H9 (cell line): ENCODE measurements around the gene CPNE8. TPM values are rescaled to one million over a fixed set of nuclear protein-coding genes. Genes with fewer than 3 reads are reported as not detected.

ENCODE experiments used
- DNase-seq: peaks from one replicate; pipeline ENCODE4 v3.0.0-alpha.2; 2017
- H2AFZ ChIP-seq: one replicate; pipeline ENCODE4 v1.6.1; 2013; ENCODE audit warnings: mild to moderate bottlenecking, low read length, control low read depth, moderate library complexity
- H2AK5ac ChIP-seq: 2 replicates; pipeline ENCODE4 v1.6.1; 2013; ENCODE audit warnings: low read length, control low read depth, mixed read lengths; ENCODE audit not compliant: insufficient read length
- H2BK120ac ChIP-seq: one replicate; pipeline ENCODE4 v1.6.1; 2013; ENCODE audit warnings: low read depth, mild to moderate bottlenecking, low read length, control low read depth, inconsistent platforms; ENCODE audit not compliant: poor library complexity, severe bottlenecking
- H2BK12ac ChIP-seq: 2 replicates; pipeline ENCODE4 v1.6.1; 2013; ENCODE audit warnings: low read length, control low read depth, mixed read lengths, low read depth; ENCODE audit not compliant: insufficient read length
- H2BK15ac ChIP-seq: 2 replicates; pipeline ENCODE4 v1.6.1; 2013; ENCODE audit warnings: low read depth, low read length, control low read depth
- H2BK20ac ChIP-seq: one replicate; pipeline ENCODE4 v1.6.1; 2013; ENCODE audit warnings: low read depth, mild to moderate bottlenecking, low read length, control low read depth, inconsistent platforms; ENCODE audit not compliant: poor library complexity, severe bottlenecking
- H2BK5ac ChIP-seq: 2 replicates; pipeline ENCODE4 v1.6.1; 2013; ENCODE audit warnings: low read length, control low read depth, mixed read lengths; ENCODE audit not compliant: insufficient read length
- H3K14ac ChIP-seq: 2 replicates; pipeline ENCODE4 v1.6.1; 2013; ENCODE audit warnings: low read length, control low read depth; ENCODE audit not compliant: insufficient read depth
- H3K18ac ChIP-seq: 2 replicates; pipeline ENCODE4 v1.6.1; 2013; ENCODE audit warnings: low read depth, mild to moderate bottlenecking, mixed read lengths, low read length, control low read depth; ENCODE audit not compliant: insufficient read length
- H3K23ac ChIP-seq: 2 replicates; pipeline ENCODE4 v1.6.1; 2013; ENCODE audit warnings: low read length, control low read depth, mixed read lengths, low read depth; ENCODE audit not compliant: insufficient read length
- H3K23me2 ChIP-seq: 2 replicates; pipeline ENCODE4 v1.6.1; 2013; ENCODE audit warnings: low read depth, mild to moderate bottlenecking, mixed read lengths, low read length, control low read depth; ENCODE audit not compliant: insufficient read length, poor library complexity, severe bottlenecking
- H3K27ac ChIP-seq: 2 replicates; pipeline ENCODE4 v1.5.1; 2013; ENCODE audit warnings: low read length, control low read depth, mixed read lengths, low read depth; ENCODE audit not compliant: insufficient read length
- H3K27me3 ChIP-seq: 2 replicates; pipeline ENCODE4 v1.6.1; 2013; ENCODE audit warnings: low read length, control low read depth, inconsistent platforms; ENCODE audit not compliant: insufficient read depth
- H3K4ac ChIP-seq: 2 replicates; pipeline ENCODE4 v1.6.1; 2013; ENCODE audit warnings: low read depth, mild to moderate bottlenecking, control low read depth, inconsistent platforms, low read length, moderate library complexity
- H3K4me1 ChIP-seq: 2 replicates; pipeline ENCODE4 v1.6.1; 2013; ENCODE audit warnings: low read length, control low read depth, inconsistent platforms; ENCODE audit not compliant: insufficient read depth
- H3K4me2 ChIP-seq: 2 replicates; pipeline ENCODE4 v1.6.1; 2013; ENCODE audit warnings: low read length, control low read depth, mixed read lengths; ENCODE audit not compliant: insufficient read length, insufficient read depth
- H3K56ac ChIP-seq: 2 replicates; pipeline ENCODE4 v1.6.1; 2013; ENCODE audit warnings: low read depth, mild to moderate bottlenecking, mixed read lengths, low read length, control low read depth; ENCODE audit not compliant: insufficient read length
- H3K79me1 ChIP-seq: 2 replicates; pipeline ENCODE4 v1.6.1; 2013; ENCODE audit warnings: low read depth, mild to moderate bottlenecking, moderate library complexity, low read length, control low read depth, inconsistent platforms; ENCODE audit not compliant: insufficient read depth, poor library complexity, severe bottlenecking
- H3K79me2 ChIP-seq: 2 replicates; pipeline ENCODE4 v1.6.1; 2013; ENCODE audit warnings: low read length, control low read depth, inconsistent platforms; ENCODE audit not compliant: insufficient read depth
- H3K9ac ChIP-seq: 2 replicates; pipeline ENCODE4 v1.6.1; 2013; ENCODE audit warnings: low read length, control low read depth, mixed read lengths; ENCODE audit not compliant: insufficient read length; ENCODE audit errors: extremely low read depth
- H3K9me3 ChIP-seq: one replicate; pipeline ENCODE4 v1.6.1; 2013; ENCODE audit warnings: low read depth, low read length, inconsistent platforms; ENCODE audit not compliant: control insufficient read depth
- H3T11ph ChIP-seq: one replicate; pipeline ENCODE4 v1.6.1; 2013; ENCODE audit warnings: mild to moderate bottlenecking, low read length, control low read depth, inconsistent platforms
- H4K20me1 ChIP-seq: one replicate; pipeline ENCODE4 v1.6.1; 2013; ENCODE audit not compliant: control insufficient read depth, insufficient read length, insufficient read depth
- H4K5ac ChIP-seq: 2 replicates; pipeline ENCODE4 v1.6.1; 2013; ENCODE audit warnings: low read depth, mild to moderate bottlenecking, mixed read lengths, low read length, control low read depth; ENCODE audit not compliant: insufficient read length
- H4K8ac ChIP-seq: replicated peaks from 2 replicates; pipeline ENCODE4 v1.6.1; 2013; ENCODE audit warnings: low read length, control low read depth, mixed read lengths, low read depth; ENCODE audit not compliant: insufficient read length
- H4K91ac ChIP-seq: 2 replicates; pipeline ENCODE4 v1.6.1; 2013; ENCODE audit warnings: low read depth, mild to moderate bottlenecking, moderate library complexity, mixed read lengths, low read length, control low read depth; ENCODE audit not compliant: insufficient read length
- H3K27ac Mint-ChIP-seq, 3 experiments: 2 replicates in 2 of 3; 3 replicates in 1 of 3; pipeline ENCODE4 v1.8.0; 2020 to 2021; ENCODE audit warnings: mixed read lengths in 3 of 3, mild to moderate bottlenecking in 1 of 3, moderate library complexity in 1 of 3
- H3K27me3 Mint-ChIP-seq: 2 replicates; pipeline ENCODE4 v1.8.0; 2021; ENCODE audit warnings: low read depth, mild to moderate bottlenecking, moderate library complexity, mixed read lengths
- H3K36me3 Mint-ChIP-seq, 3 experiments: 2 replicates in 2 of 3; 3 replicates in 1 of 3; pipeline ENCODE4 v1.8.0; 2020 to 2021; ENCODE audit warnings: low read depth in 3 of 3, mixed read lengths in 3 of 3; ENCODE audit not compliant: insufficient read depth in 1 of 3
- H3K4me1 Mint-ChIP-seq, 2 experiments: 2 replicates each; pipeline ENCODE4 v1.8.0; 2020; ENCODE audit warnings: mixed read lengths in 2 of 2
- H3K4me3 Mint-ChIP-seq, 2 experiments: 2 replicates in 1 of 2; 3 replicates in 1 of 2; pipeline ENCODE4 v1.8.0; 2020 to 2021; ENCODE audit warnings: mild to moderate bottlenecking in 2 of 2, mixed read lengths in 2 of 2, moderate library complexity in 1 of 2
- H3K9me3 Mint-ChIP-seq, 2 experiments: 2 replicates in 1 of 2; 3 replicates in 1 of 2; pipeline ENCODE4 v1.8.0; 2020; ENCODE audit warnings: mild to moderate bottlenecking in 2 of 2, mixed read lengths in 2 of 2, moderate library complexity in 1 of 2
- WGBS: extraction: QIAGEN DNeasy Blood & Tissue Kit; methylation state at CpG from one replicate; pipeline ENCODE4 v1.1.7; 2013; ENCODE audit warnings: missing lambda C conversion rate, low lambda C conversion rate, mixed read lengths; ENCODE audit not compliant: insufficient read length; ENCODE audit errors: extremely low coverage; 5-methylcytosine and 5-hydroxymethylcytosine counted together
- total RNA-seq: library from RNA; stranded (reverse); gene quantifications from 2 replicates; pipeline ENCODE4 v1.2.1, GENCODE V29; 2021
- TF ChIP-seq, protein P1 (sequence below): fragments of 200-600 bp; sonication (generic); conservative IDR thresholded peaks from 3 replicates; pipeline ENCODE4 v1.8.0; 2021; ENCODE audit warnings: antibody characterized with exemption, mild to moderate bottlenecking

The CPNE8 gene
- total RNA-seq, 1 experiment from 2014 or later = 1.9 TPM

- WGBS = no CpG with 5 or more reads among the region's 1 CpG
- no peak overlapping the region for H2AFZ ChIP-seq
- peaks cover 6 to 13% (median 11%) of the 10 kb centered on the region in 3 experiments for H3K36me3 Mint-ChIP-seq
- DNase-seq = no peak
- H2BK5ac ChIP-seq = no peak overlapping the region
- H3K79me2 ChIP-seq = no peaks in the 10 kb centered on the region
- no peak overlapping the region for H3K56ac ChIP-seq
- H3K18ac ChIP-seq = no peak overlapping the region
- TF ChIP-seq, protein P1, sequence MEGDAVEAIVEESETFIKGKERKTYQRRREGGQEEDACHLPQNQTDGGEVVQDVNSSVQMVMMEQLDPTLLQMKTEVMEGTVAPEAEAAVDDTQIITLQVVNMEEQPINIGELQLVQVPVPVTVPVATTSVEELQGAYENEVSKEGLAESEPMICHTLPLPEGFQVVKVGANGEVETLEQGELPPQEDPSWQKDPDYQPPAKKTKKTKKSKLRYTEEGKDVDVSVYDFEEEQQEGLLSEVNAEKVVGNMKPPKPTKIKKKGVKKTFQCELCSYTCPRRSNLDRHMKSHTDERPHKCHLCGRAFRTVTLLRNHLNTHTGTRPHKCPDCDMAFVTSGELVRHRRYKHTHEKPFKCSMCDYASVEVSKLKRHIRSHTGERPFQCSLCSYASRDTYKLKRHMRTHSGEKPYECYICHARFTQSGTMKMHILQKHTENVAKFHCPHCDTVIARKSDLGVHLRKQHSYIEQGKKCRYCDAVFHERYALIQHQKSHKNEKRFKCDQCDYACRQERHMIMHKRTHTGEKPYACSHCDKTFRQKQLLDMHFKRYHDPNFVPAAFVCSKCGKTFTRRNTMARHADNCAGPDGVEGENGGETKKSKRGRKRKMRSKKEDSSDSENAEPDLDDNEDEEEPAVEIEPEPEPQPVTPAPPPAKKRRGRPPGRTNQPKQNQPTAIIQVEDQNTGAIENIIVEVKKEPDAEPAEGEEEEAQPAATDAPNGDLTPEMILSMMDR = no peak
- H3K9ac ChIP-seq = no peak overlapping the region
- no peaks in the 10 kb centered on the region for H3K27me3 Mint-ChIP-seq
- no peak overlapping the region for H3K4me2 ChIP-seq
- peaks cover 5% of the 10 kb centered on the region for H3K9me3 ChIP-seq
- no peak overlapping the region for H3K4ac ChIP-seq
- H3K27ac ChIP-seq = no peak overlapping the region
- H3K4me1 ChIP-seq = no peaks in the 10 kb centered on the region
- H2BK15ac ChIP-seq = no peak overlapping the region
- H3T11ph ChIP-seq = no peak overlapping the region
- H3K4me3 Mint-ChIP-seq = no peak overlapping the region
- 0 out of 4 replicates have a peak, but pooled peaks cover 0 to 5% of the 10 kb centered on the region in 2 experiments for H3K4me1 Mint-ChIP-seq
- no peaks in the 10 kb centered on the region; the same call in 1 of the 2 replicates for H3K27me3 ChIP-seq
- H3K27ac Mint-ChIP-seq = no peak overlapping the region
- no peak overlapping the region for H2BK20ac ChIP-seq
- H2BK120ac ChIP-seq = no peak overlapping the region
- no peak overlapping the region for H4K5ac ChIP-seq
- peaks cover 7 to 16% of the 10 kb centered on the region in 2 experiments for H3K9me3 Mint-ChIP-seq
- no peaks in the 10 kb centered on the region for H3K23me2 ChIP-seq
- H2AK5ac ChIP-seq = no peak overlapping the region
- H2BK12ac ChIP-seq = no peak overlapping the region
- no peak overlapping the region for H3K14ac ChIP-seq
- no peak overlapping the region for H3K23ac ChIP-seq
- H4K20me1 ChIP-seq = no peaks in the 10 kb centered on the region
- no peaks in the 10 kb centered on the region for H3K79me1 ChIP-seq
- no peak overlapping the region for H4K91ac ChIP-seq
- no peak overlapping the region for H4K8ac ChIP-seq
These were observed 15.1 kb downstream of the CPNE8 start for GRCh38 chr12:38890102-38890855.
